GM12872 (cell line): Measurements from ENCODE around the gene CDS2.

ENCODE experiments used
- TF ChIP-seq, protein P1 (sequence below): IDR thresholded peaks from 3 replicates; pipeline ENCODE4 v1.5.1; 2011; ENCODE audit warnings: low read depth, mild to moderate bottlenecking, low read length, moderate library complexity; ENCODE audit not compliant: insufficient read depth

The CDS2 gene

DNA sequence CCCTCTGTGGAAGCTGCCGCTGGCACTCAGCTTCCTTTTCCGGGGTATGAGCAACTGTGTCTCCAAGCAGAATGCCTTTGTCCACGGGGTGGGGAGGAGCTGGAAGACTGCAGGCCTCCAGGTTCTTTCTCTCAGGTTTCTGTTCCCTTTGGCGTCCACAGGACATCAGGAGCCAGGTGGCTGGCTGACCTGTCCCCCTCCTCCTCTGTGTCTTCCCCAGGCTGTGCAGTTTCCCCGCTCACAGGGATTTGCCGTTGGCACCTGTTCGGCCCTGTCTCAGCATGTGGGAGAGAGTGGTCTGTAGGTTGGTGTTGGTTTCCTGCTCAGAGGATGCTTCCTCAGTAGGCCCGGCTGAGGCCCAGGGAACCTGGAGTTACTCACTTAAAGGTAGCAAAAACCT is 43.5 kb downstream of the CDS2 start:
- TF ChIP-seq, protein P1, sequence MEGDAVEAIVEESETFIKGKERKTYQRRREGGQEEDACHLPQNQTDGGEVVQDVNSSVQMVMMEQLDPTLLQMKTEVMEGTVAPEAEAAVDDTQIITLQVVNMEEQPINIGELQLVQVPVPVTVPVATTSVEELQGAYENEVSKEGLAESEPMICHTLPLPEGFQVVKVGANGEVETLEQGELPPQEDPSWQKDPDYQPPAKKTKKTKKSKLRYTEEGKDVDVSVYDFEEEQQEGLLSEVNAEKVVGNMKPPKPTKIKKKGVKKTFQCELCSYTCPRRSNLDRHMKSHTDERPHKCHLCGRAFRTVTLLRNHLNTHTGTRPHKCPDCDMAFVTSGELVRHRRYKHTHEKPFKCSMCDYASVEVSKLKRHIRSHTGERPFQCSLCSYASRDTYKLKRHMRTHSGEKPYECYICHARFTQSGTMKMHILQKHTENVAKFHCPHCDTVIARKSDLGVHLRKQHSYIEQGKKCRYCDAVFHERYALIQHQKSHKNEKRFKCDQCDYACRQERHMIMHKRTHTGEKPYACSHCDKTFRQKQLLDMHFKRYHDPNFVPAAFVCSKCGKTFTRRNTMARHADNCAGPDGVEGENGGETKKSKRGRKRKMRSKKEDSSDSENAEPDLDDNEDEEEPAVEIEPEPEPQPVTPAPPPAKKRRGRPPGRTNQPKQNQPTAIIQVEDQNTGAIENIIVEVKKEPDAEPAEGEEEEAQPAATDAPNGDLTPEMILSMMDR = no peak

DNA sequence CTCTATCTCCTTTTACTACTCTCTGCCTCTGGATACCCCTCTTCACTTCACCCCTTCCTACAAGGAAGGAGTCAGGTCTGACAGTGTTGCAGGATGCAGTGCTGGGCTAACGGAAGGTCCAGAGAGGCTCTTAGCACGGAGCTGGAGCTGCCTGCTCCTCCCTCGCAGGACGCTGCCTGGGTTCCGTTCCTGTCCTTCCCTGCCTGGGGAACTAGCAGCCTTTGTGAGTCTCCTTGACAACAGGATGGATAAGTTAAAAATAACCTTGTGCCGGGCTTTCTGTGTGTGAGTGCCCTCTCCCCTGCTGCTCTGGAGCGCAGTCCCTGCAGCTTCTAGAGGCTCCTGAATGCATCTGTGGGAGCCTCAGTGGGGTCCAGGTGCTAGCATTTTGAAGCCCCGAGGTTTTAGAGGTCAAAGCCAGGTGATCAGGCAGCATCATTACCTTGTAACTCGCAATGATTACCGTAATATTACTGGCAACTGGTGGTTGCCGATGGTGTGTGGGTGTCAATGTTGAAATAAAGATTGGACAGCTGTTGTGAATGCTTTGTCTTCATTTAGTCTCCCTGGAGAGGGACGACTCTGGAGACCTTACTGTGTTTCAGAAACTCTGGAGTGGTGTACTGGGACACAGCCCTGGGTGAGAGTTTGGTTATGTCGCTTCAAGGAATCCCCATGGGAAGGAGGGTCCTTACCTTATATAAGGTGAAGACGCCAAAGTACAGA is 44.4 kb downstream of the CDS2 start:
- TF ChIP-seq, protein P1 = no peak

DNA sequence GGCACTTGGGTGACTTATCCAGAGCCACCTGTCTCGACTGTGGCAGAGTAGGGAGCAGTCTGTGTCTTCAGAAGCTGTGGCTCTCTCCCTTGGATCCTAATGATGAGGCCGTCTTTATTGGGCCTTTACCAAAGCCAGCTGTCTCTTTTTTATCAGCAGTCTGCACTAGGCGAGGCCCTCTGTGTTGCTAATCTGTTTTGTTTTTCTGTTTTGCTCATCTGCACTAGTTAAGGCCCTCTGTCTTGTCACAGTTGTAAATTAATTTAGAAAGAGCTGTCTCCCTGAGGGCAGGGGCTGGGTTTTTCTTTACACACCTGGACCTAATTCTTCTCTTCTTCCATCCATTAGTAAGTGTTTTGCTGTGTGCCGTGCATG is 45.0 kb downstream of the CDS2 start:
- TF ChIP-seq, protein P1 = no peak

DNA sequence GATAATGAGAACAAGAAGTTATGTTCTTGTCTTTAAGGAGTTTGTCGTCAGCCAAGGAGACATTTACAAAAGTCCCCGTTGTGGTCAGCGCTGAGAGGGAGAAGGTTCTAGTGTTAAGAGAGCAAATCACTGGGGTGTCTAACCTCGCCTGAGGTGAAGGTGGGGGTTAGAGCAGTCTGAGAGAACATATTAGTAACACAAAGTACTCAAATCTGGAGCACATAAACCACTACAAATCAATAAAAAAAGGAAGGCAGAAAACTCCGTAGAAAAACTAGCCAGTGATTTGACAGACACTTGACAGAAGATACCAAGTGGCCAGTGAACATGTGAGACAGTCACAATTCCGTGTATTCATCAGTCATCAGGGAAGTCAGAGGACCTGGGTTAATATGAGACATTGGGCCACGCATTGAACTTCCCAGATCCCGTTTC is 45.4 kb downstream of the CDS2 start:
- TF ChIP-seq, protein P1 = no peak

DNA sequence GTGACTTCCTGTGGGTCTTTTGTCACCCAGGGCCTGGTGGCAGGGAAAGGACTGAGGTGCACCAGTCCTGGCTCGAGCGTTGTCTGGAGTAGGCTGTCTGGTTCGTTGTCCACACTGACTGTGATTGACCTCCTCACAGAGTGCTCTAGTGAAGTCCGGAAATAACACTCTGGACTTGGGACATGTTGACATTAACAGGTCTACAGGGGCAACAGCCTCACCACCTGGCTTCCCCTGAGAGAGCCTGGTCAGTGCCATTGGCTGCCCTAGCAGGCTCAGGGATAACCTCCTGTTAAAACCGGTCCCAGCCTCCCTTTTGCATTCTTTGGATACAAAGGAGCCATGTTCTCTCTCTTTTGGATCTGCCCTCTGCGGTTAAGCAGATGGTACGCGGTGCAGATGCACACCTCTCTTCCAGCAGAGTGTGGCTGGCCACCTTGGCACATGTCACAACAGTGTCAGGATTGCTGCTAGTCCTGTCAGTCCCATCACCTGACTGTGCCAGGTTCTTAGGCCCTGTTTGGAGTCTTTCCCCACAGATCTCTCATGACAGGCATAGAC is 46.2 kb downstream of the CDS2 start:
- TF ChIP-seq, protein P1 = no peak

DNA sequence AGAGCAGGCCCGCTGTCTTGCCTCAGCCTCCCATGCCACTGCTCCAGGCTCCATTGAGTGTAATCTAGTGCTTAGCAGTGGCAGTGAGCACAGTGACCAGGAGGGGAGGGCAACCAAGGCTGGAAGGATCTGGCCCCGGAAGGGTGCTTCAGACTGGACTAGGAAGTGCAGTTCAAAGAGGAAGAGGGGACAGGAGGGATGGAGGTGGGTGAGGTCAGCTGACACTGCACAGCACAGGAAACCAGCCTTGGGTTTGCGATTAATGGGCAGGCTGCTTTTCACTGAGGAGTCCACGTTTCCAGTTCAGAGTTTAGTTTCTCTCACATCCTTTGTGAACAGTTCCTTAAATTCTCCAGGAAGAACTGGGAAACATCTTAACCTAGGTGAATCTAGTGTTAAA is 46.9 kb downstream of the CDS2 start:
- TF ChIP-seq, protein P1 = no peak

DNA sequence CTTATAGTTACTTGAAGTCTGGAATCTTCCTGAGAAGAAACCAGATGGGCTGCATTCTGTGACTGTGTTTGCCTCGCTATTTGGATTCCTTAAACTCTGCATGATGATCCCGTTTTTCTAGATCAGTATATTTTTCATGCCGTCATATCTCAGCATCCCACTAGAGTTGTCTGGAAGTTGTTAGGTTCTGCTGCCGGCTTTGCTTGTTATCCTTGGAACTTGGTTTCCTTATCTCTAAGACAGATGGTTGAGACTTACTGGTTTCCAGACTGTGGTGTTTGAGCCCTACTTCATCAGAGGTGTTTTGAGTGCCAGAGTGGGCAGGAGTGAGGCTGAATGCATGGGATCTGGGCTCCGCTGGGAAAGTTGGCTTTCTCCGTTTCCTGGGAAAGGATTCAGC is 50.3 kb downstream of the CDS2 start:
- TF ChIP-seq, protein P1 = no peak

DNA sequence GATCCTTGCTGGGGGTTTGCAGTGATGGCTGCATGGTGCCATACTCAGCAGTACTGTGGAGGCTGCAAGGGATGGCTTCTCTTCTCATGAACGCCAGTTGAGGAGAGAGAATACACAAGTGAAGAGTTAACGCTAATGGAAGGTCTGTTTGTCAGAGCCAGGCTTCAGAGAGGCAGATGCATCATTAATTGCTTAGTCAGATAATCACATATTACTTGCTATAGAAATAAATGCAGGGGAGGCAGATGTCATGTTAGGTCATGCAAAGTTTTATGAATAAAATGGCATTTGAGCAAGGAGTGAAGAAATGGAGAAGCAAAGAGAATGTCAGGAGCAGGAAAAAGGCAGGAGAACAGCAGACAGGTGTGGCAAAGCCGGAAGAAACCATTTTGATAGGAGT is 51.2 kb downstream of the CDS2 start:
- TF ChIP-seq, protein P1 = no peak
